ENCODE results near the gene RPL39L. TPM values are rescaled to one million over a fixed set of nuclear protein-coding genes. Genes with fewer than 3 reads are reported as not detected.

The RPL39L gene
- total RNA-seq, 4 donors from 2014 or later, result 3.0 to 29.8 (median 11.6) TPM

- DNase-seq (ENCODE audit: low spot score in 2 of 2), result no peak
- no peak overlapping the region for H3K4me3 ChIP-seq (ENCODE audit: low read depth, poor library complexity, severe bottlenecking)
- whole genome bisulfite sequencing, 2 donors, result 53 to 81% methylated on average over 1 of the region's 1 CpG
- TF ChIP-seq CTCF (IDR thresholded peaks at IDR 0.05), result no peak
- no peak for TF ChIP-seq POLR2A (IDR thresholded peaks at IDR 0.05)
- intact Hi-C loops (cut with DNase I; ENCODE audit: low total_unique reads), result no loop called here
These were observed 50.6 kb downstream of the RPL39L start for GRCh38 chr3:187088701-187089100.

GRCh38 chr3:187086831-187087230 lies 52.5 kb downstream of the RPL39L start:
- peak in 1 of 2 donors; percentile 12 for DNase-seq (ENCODE audit: low spot score in 2 of 2)
- intact Hi-C loops (cut with DNase I; ENCODE audit: low total_unique reads), result no loop called here
- WGBS, 2 donors, result 85 to 96% methylated on average over 3 of the region's 3 CpGs
- TF ChIP-seq CTCF (IDR thresholded peaks at IDR 0.05) (no peak), POLR2A (IDR thresholded peaks at IDR 0.05) (no peak)
- no peak overlapping the region for H3K4me3 ChIP-seq (ENCODE audit: low read depth, poor library complexity, severe bottlenecking)

GRCh38 chr3:187085933-187086332 lies 53.4 kb downstream of the RPL39L start:
- intact Hi-C loops (cut with DNase I; ENCODE audit: low total_unique reads), result no loop called here
- TF ChIP-seq POLR2A (IDR thresholded peaks at IDR 0.05), result no peak
- no peak for TF ChIP-seq CTCF (IDR thresholded peaks at IDR 0.05)
- 85 to 88% methylated on average over 1 of the region's 1 CpG for WGBS, 2 donors
- DNase-seq (ENCODE audit: low spot score in 2 of 2), result no peak
- H3K4me3 ChIP-seq (ENCODE audit: low read depth, poor library complexity, severe bottlenecking), result no peak overlapping the region

GRCh38 chr3:187085021-187085666 lies 54.2 kb downstream of the RPL39L start:
- intact Hi-C loops (cut with DNase I; ENCODE audit: low total_unique reads), result no loop called here
- H3K4me3 ChIP-seq (ENCODE audit: low read depth, poor library complexity, severe bottlenecking), result no peak overlapping the region
- peak in 1 of 2 donors; percentile 23 for DNase-seq (ENCODE audit: low spot score in 2 of 2)
- WGBS, 2 donors, result 76 to 80% methylated on average over 5 of the region's 5 CpGs
- TF ChIP-seq POLR2A (IDR thresholded peaks at IDR 0.05) (no peak), CTCF (IDR thresholded peaks at IDR 0.05) (no peak)

GRCh38 chr3:187084580-187084979 lies 54.7 kb downstream of the RPL39L start:
- TF ChIP-seq POLR2A (IDR thresholded peaks at IDR 0.05) (no peak), CTCF (IDR thresholded peaks at IDR 0.05) (no peak)
- no peak overlapping the region for H3K4me3 ChIP-seq (ENCODE audit: low read depth, poor library complexity, severe bottlenecking)
- 32 to 34% methylated on average over 2 of the region's 2 CpGs for WGBS, 2 donors
- intact Hi-C loops (cut with DNase I; ENCODE audit: low total_unique reads), result no loop called here
- peak in 1 of 2 donors; percentile 2 for DNase-seq (ENCODE audit: low spot score in 2 of 2)

GRCh38 chr3:187084126-187084525 lies 55.2 kb downstream of the RPL39L start:
- intact Hi-C loops (cut with DNase I; ENCODE audit: low total_unique reads), result no loop called here
- peak in 1 of 2 donors; percentile 34 for DNase-seq (ENCODE audit: low spot score in 2 of 2)
- 41 to 55% methylated on average over 5 of the region's 5 CpGs for WGBS, 2 donors
- no peak for TF ChIP-seq CTCF (IDR thresholded peaks at IDR 0.05)
- no peak overlapping the region for H3K4me3 ChIP-seq (ENCODE audit: low read depth, poor library complexity, severe bottlenecking)
